ENCODE measurements around the gene AHDC1.
A peak's percentile ranks its signal among the peaks of the same experiment; 100 is the strongest.

AHDC1 gene

DNA sequence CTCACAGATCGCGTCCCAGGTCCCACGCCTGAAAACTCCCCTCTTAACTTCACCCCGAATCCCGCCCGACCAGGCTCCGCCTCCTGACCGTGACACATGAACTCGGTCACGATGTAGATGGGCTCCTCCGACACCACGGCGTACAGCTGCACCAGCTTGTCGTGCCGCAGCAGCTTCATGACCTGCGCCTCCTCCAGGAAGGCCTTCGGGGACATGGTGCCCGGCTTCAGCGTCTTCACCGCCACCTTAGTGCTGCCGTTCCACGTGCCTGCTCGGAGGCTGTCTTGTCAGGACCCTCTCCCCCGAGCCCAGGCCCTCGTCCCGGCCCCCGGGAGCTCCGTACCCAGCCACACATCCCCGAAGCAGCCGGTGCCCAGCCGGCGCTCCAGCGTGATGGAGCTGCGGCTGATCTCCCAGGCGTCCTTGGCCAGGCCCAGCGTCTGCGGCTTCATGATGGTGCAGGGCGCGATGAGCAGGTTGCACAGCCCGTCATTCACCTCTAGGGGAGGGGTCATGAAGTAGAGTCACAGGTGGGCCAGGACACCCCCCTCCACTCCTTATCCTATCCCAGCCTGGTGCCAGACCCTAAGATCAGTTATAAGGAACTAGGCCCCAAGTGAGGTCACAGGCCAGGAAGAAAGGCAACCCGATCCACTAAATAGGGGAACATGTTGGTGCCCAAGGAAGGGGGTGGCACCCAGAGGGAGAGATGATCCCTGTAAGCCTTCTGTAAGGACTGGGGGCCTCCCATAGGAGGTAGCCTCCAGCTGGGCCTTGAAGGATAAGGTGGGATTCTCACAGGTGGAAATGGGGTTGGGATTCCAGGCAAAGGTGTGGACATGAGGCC lies 11.6 kb upstream of the AHDC1 start:
- no peak for DNase-seq (ENCODE audit: low read depth, low spot score)

DNA sequence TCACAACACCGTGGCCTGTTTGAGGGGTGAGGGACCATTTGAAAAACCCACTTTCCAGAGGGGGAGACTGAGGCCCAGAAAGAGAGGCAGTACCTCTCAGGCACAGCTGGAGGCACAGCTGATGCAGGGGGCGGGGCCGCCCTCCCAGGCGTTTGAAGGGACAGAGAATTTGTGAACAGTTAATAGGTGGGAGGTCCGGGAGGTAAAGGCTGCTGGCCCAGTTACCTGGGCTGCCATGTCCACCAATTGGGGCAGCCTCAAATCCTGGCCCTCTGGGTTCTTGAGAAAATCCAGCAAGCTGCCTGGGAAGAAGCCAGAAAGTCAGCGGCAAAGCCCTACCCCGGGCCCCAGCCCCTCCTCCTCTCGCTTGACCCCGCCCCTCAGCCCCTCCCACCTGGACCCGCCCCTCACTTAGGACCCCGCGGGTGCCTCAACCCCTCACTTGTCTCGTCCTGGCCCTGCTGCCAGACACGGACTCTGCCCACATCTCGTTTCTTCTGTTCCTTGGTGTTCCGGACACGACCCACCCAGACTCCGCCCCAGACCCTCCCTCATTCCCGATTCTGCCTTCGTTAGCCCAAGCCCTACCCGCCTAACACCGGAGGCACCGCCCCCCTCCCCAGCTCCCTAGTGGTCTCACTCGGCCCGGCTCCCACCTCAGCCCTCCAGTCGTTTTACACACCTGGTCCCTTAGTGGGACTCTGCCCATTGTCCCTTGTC lies 10.8 kb upstream of the AHDC1 start:
- DNase-seq (ENCODE audit: low read depth, low spot score): no peak

DNA sequence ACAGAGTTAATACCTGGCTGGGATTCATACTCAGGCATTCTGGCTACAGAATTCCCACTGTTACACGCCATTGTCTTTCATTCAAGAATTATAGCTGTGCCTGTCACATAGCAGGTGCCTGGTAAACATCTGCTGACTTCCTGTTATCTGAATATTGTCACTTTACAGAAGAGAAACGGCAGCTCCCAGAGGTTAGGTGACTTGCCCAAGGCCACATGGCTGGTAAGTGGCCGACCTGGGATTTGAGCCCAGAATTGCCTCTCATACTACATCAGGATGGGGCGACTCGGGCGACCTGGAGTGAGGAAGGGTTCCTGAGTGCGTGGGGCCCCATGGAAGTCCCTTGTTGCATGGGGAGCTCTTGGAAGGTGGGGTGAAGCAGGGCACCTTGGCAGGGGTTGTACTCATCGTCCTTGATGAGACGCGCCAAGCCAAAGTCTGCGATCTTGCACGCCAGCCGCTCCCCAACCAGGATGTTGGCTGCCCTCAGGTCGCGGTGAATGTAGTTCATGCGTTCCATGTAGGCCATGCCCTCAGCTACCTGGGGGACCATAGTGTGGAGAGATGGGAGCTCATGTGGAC lies 10.2 kb upstream of the AHDC1 start:
- DNase-seq (ENCODE audit: low read depth, low spot score): no peak

DNA sequence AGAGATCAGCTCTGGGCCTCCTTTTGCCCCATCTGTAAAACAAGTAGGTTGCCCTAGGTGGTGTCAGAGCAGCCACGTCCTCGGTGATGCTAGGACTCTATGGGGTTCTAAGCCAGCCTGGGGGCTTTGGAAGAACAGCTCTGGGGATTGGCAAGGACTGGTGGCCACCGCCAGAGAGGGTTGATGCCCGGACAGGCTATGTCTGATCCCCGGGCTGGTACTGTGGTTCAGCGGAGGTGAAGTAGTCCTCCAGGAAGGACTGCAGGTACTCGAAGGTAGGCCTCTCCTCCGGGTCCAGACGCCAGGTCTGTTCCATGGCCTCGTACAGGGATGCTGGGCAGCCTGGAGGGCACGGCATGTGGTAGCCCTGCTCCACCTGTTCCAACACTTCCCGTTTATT lies 8.8 kb upstream of the AHDC1 start:
- no peak for DNase-seq (ENCODE audit: low read depth, low spot score)

DNA sequence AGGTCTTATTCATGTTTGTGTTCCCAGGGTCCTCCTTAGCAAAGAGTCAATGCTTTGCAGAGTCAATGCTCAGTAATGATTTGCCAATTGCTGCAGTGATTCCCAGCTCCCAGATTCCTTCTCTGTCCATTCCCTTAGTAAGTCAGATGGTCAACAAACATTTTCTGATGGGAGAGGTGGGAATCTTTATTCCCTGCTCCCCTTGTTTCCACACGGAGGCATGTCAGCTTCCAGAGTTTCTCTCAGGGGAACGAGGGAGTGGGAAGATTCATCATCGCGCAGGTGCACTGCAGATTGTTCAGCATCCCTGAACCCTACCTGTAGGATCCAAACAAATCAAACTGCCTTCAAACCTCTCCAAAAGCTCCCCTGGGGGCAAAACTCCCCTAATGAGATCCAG lies 7.5 kb upstream of the AHDC1 start:
- no peak for DNase-seq (ENCODE audit: low read depth, low spot score)

DNA sequence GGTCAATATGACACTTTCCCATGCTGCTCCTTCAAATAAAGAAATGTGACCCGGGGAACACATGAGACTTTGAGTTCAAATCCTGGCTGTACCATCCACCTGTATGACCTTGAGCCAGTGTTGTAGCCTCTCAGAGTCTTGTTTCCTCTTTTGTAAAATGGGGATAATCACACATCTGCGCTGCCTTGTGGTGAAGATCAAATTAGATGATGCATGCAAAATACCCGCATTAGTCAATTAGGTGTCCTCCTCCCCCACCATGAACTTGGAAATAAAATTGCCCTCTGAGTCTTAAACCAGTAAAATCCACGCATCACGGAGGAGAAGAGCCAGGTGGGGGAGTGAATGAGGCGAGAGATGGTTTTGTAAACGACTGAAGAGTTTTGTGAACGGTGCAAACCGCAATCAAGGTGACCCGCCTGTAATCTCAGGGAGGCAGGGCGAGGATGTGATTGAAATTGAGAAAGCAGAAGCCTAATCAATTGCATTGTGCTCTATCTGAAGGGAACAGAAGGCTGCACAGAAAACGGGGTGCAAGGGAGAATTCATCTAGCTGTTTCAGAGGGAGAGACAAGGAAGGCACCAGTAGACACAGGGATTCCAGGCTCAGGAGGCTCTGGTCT lies 5.8 kb upstream of the AHDC1 start:
- no peak for DNase-seq (ENCODE audit: low read depth, low spot score)

DNA sequence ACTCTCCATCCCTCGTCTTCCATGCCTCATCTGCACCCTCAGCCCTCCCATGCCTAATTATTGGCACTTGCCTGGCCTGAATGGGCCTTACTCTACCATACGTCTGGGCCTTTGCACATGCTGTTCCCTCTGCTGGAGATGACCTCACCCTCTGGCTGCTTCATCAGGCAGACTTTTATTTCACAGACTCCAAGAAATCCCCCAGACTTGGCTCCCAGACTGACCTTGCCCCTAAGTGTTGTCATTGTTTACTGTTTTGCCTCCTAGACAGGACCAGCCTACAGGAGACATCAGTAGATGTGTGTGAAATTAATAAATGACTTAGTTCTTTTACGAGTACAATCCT lies 5.2 kb upstream of the AHDC1 start:
- no peak for DNase-seq (ENCODE audit: low read depth, low spot score)

DNA sequence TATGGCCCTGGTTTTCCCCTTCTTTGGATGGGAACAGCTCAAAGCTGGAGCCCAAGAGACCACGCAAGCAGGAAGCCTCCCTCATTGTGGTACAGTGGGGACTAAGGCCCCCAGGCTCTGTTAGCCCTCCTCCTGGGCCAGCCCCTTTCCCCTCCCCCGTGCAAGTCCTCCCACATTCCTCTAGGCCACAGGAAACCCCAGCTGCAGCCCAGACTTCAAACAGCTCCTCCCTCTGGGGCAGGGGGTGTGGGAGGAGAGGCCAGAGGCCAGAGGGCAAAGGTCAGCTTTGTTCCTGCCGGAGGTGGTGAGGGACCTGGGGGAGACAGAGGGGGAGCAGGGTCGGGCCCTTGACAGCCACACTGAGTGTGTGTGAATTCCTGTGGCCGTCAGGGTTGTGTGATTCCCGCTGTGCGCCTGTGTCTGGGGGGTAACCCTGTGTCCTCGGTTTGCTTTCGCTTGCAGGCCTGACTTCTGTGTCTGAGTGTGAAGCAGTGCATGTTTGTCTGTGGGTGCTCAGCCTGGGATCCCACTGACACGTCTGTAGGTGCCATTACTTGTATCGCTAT lies 3.4 kb upstream of the AHDC1 start:
- no peak for DNase-seq (ENCODE audit: low read depth, low spot score)

DNA sequence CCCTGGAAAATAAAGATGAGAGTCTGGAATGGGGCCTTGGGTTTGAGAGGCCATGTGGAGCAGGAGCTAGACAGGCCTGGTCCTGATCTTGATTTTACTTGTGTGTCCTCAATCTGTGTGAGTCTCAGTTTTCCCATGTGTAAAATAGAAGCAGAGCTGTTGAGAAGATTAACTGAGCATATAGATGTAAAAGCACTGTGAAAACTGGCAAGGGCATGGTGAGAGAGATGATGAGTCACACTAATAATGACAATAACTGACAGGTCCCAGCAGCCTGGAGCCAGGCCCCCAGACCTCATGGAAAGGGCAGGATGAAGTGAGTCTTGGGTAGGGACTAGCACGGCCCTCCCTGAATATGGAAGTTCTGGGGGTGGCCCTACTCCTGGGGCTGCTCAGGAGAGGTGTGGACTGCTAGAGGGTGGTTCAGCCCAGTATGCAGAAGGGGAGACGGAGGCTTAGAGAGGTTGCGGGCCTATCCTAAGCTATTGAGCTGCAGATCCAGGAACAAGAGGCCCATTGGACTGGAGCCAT lies 2.8 kb upstream of the AHDC1 start:
- DNase-seq (ENCODE audit: low read depth, low spot score): no peak

DNA sequence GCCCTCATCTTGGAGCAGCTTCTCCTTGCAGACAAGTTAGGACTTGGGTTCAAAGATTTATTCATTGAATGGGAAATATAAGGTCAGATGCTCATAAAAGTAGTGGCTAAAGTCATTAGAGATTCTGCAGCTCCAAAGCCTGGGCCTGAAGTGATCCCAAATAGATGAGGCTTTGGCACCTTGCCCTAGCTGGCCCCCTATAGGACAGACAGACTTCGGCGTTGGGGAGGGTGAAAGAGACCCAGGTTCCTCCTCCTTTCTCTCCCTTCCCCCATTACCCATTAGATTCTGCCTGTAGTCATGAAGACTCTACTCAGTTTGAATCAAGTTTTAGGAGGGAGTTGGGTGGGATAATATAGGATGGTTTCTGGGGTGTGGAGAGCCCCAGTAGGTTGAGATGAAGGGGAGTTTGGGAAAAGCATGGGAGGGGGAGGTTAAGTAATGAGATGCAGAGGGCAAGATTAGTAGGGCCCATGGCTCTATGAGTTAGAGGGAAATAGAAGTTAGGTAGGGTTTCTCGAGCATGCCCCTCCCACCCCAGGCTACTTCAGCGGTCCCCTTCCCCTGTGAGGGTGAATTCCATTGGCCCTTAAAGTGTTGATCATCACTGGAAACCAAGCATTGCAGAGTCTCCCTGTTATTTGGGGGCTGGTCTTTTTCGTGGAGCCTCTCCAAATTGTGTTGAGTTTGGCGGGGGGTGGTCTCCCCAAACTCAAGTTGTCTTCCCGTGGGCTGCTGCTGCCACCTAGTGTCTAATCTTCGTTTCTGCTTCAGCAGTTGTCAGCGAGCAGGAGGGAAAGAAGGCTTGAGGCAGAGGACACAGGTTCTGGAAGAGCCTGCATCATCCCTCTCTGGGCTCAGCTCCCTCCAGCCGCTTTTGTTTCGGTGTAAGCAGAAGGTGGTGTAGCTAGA lies 2.1 kb upstream of the AHDC1 start:
- DNase-seq (ENCODE audit: low read depth, low spot score): peak; percentile 28

DNA sequence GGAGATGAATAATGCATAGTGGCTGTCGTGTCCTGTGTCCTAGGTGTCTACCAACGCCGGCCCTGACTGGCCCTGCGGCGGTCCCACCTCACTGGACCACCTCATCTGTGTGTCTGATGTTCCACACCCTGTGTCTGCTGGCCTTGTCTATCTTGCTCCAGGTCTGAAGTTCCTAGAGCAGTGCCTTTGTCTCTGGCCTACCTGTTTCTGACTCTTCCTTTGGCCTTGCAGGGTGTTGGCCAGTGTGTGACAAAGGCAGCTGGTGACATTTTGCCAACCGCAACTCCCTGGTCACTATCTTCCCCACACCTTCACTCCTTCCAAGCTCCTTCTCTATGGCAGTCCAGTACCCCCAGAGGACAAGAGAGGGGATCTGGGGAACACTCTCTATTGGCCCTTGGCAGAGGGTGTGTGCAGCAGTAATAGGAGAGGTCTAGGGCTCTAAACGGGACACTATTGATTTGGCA lies 1.4 kb upstream of the AHDC1 start:
- DNase-seq (ENCODE audit: low read depth, low spot score): no peak

DNA sequence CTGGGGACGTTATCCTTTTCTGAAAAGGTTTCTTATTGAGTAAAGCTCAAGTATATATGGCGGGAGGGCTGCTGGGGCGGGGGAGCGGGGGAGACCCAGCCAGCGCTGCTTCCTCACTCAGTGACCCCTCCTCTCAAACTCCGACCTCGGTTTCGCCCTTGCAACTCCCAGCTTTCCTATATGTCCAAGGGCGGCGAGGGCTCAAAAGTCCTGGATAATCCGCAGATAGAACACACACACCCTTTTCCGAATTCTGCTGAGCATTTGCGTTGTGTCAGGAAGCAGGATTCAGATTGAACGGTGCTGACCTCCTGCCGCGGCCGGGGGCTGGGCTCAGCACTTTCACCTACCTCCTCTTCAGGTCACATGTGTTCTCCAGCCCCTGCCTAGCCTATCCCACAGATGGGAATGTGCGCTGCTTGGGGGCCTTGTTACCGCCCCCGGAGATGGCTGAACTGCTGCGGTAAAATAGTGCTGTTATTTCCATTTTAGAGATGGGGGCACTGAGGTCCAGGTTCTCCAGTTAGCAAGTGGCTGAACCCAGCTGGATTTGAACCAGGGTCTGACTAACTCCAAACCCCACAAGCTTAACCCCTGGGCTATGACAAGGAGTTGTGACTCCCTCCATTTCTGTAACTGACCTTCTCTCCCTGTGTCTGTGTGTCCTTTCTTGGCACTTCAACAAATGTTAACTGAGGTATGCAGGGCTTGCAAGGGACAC lies 795 bp upstream of the AHDC1 start:
- no peak for DNase-seq (ENCODE audit: low read depth, low spot score)

DNA sequence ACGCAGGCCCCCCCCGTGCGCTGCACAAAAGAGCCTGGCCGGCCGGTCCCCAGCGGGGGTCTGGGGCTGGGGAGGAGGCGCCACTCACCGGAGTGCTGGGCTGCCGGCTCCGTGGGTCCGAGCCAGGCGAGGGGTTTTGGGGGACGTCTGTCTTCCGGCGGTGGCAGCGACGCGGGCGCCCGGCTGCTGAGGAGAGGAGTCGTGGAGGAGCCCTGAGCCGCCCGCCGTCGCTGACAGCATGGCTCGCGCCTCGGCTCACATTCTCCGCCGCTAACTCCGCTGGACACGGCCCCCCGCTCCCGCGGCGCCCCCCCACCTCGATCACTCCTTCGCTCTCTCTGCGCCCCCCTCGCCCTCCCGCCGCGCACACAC lies 649 bp downstream of the AHDC1 start:
- DNase-seq (ENCODE audit: low read depth, low spot score): no peak

DNA sequence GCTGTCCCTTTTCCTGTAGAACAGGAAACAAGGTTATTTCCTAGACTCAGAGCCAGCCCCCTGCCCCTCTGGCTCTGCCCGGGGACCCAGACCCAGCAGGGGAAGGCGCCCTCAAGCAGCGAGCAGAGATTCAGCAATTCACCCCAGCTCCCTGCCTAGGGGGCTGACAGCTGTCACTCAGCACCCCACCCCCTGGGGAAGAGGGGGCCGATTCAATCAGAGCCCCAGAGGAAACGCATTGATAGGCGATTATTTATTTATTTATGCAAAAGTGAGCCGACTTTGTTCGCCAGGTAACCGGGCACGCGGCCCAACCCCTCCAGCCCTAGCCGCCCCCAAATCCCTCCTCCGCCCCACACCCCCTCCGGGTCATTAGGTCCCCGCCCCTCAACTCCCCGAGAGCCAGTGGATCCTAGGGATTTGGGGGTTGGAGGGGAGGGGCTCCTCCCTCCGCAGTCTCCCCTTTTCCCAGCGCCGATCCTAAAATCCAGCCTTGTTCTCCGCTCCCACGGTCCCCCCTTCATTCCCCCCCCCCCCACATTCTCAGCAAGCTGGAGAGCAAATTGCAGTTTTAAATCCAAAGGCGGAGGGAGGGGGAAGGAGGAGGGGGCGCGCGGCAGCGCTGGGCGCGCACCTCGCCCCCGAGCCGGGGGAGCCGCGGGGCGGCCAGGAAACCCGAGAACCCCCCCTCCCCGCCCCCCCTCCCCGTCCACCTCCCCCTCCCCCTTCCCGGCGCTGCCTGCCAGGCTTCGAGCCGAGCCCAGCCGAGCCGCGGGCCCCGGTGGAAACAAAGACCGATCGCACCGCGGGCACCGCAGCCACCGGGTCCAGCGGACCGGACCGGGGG lies 1.3 kb downstream of the AHDC1 start:
- DNase-seq (ENCODE audit: low read depth, low spot score): no peak

DNA sequence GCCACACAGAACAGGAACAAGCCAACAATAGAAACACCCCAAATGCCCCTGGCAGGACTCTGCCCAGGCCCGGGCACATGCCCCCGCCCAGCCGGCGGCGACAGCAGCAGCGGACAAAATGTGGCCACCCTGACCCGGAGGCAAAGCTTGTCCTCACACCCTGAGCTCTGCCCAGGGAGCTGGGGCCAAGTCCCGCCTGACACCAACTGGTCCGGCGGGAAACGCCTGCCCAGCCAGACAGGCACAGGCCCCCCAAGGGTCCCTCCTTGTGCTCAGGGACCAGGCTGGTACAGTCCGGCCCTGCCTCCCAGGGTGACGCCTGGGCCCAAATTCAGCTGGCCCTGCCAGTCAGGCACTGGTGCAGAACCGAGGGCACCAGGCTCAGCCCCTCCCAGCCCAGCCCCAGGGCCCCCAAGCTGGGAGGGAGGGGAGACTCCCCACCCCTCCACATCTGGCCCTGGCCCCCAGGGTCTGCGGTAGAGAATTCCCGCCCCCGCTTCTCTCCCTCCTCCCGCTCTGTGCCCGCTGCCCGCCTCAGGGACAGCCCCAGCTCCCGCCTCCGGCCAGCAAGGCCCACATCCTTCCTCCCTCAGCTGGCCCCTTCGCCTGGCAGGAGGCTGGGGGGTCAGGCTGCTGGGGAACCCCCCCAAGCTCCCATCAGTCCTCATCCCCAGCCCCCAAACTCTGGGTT lies 2.0 kb downstream of the AHDC1 start:
- no peak for DNase-seq (ENCODE audit: low read depth, low spot score)

DNA sequence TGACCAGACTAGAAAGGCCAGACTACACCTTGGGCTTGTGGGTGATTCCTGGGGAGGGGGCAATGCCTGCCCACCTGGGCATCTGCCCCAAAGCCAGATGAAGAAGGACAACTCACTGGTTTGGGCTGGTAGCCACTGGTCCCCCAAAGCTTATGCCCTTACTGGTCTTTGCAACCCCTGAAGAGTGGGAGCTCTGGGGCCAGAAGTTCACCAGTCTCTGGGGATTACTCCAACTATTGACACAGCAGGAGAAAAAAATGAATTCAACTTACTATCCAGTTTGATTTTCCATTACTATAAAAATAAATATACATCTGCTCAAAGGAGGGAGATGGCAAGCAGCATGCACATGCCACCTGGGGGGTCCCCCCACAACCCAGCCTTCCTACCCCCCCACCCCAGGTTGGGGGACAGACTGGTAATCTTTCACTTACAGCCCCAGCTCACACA lies 2.6 kb downstream of the AHDC1 start:
- no peak for DNase-seq (ENCODE audit: low read depth, low spot score)

DNA sequence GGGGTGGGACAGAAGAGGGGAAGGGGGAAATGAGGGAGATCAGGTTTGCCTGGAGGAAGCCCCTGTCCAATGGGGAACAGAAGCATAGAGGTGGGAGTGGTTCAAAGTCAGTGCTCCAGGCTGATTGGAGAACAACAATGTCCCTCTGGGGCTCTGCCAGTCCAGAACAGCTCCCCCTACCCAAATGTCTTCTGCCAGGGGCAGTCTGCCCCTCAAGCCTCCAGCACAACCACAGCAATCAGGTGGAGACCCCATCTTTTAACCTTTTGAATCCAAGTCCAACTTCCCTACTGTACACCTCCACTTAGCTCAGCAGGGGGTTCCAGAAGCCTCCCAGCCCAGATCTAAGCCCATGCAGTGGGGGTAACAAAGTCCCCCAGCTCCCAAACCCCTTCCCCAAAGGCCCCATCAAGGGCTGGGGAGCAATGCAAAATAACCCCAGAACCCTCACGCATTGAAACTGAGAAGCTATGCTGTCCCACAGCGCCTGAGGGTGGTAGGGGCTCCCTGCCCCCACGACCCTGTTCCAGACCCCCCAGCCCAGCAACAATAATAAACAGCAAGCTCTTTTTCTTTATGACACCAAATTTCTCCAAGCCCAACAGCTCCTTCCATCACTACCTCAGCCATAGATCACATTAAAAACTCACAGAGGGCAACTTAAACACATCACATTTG lies 3.3 kb downstream of the AHDC1 start:
- DNase-seq (ENCODE audit: low read depth, low spot score): no peak
